Right atrium auricular region (tissue), 2 donors: Measurements from ENCODE around the gene RBBP6. TPM values are rescaled to one million over a fixed set of nuclear protein-coding genes. Genes with fewer than 3 reads are reported as not detected.

Source experiments
- DNase-seq: peaks from one replicate; pipeline ENCODE4 v3.0.0-alpha.2; 2019; ENCODE audit warnings: low spot score
- H3K27ac ChIP-seq, 2 donors: fragments of 200-600 bp; sonication (generic); 1 replicate in 1 of 2; 2 replicates in 1 of 2; pipeline ENCODE4 v1.5.1; 2016 to 2019
- H3K27me3 ChIP-seq, 2 donors: fragments of 200-600 bp; sonication (generic); one replicate each; pipeline versions ENCODE4 v1.5.1 to v1.6.0; 2017 to 2019
- H3K36me3 ChIP-seq: fragments of 200-600 bp; sonication (generic); one replicate; pipeline ENCODE4 v1.5.1; 2016
- H3K4me1 ChIP-seq, 2 donors: fragments of 200-600 bp; sonication (generic); one replicate each; pipeline versions ENCODE4 v1.5.1 to v1.6.0; 2017 to 2019
- H3K4me3 ChIP-seq, 2 donors: fragments of 200-600 bp; sonication (generic); 1 replicate in 1 of 2; 2 replicates in 1 of 2; pipeline ENCODE4 v1.5.1; 2017 to 2019; ENCODE audit warnings: mild to moderate bottlenecking in 1 of 2, moderate library complexity in 1 of 2
- H3K9me3 ChIP-seq, 2 donors: fragments of 200-600 bp; sonication (generic); one replicate each; pipeline ENCODE4 v1.5.1; 2019
- total RNA-seq, 2 donors: library from RNA; depleted of rRNA; stranded (reverse); fragments of >200 nt; gene quantifications; one replicate each; pipeline ENCODE4 v1.1.0, GENCODE V29; 2016
- TF ChIP-seq, protein P1 (sequence below), 2 donors: fragments of 200-600 bp; sonication (generic); IDR thresholded peaks; one replicate each; pipeline ENCODE4 v1.5.1; 2019; ENCODE audit warnings: antibody characterized with exemption in 2 of 2

The RBBP6 gene
- total RNA-seq, 2 donors from 2014 or later, result 18.7 to 25.8 TPM

DNA sequence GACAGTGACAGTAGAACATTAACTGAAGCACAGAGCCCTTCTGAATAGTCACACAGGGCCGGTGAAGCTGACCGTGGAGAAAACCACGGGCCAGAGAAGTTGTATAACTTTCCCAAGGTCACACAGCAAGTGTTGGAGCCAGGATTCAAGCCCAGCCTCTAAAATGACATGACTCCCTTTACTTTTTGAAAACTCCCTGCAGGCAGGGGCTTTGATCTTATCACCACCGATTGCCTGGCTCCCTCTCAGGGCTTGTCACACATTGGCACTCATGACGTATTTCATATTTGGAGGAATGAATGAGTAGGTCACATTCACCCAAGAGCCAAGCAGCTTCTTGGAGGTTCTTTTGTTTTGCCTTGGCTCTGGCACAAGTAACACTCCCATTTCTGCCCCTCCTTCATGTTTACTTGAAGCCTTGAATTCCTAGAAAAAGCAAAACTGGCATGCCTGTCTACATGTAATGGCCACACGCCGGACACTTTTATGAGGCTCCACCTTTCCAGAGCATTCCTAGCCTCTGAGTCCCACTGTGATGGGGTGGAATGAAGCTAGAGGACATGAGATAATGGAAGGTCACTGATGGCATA is 13.3 kb upstream of the RBBP6 start:
- H3K27me3 ChIP-seq, result no peaks in the 10 kb centered on the region
- no peak for DNase-seq
- no peaks in the 10 kb centered on the region for H3K4me1 ChIP-seq
- no peaks in the 10 kb centered on the region for H3K36me3 ChIP-seq
- H3K4me3 ChIP-seq, result no peak overlapping the region
- TF ChIP-seq, protein P1, sequence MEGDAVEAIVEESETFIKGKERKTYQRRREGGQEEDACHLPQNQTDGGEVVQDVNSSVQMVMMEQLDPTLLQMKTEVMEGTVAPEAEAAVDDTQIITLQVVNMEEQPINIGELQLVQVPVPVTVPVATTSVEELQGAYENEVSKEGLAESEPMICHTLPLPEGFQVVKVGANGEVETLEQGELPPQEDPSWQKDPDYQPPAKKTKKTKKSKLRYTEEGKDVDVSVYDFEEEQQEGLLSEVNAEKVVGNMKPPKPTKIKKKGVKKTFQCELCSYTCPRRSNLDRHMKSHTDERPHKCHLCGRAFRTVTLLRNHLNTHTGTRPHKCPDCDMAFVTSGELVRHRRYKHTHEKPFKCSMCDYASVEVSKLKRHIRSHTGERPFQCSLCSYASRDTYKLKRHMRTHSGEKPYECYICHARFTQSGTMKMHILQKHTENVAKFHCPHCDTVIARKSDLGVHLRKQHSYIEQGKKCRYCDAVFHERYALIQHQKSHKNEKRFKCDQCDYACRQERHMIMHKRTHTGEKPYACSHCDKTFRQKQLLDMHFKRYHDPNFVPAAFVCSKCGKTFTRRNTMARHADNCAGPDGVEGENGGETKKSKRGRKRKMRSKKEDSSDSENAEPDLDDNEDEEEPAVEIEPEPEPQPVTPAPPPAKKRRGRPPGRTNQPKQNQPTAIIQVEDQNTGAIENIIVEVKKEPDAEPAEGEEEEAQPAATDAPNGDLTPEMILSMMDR (IDR thresholded peaks at IDR 0.05), result no peak
- H3K9me3 ChIP-seq, result no peaks in the 10 kb centered on the region
- H3K27ac ChIP-seq, result no peak overlapping the region

DNA sequence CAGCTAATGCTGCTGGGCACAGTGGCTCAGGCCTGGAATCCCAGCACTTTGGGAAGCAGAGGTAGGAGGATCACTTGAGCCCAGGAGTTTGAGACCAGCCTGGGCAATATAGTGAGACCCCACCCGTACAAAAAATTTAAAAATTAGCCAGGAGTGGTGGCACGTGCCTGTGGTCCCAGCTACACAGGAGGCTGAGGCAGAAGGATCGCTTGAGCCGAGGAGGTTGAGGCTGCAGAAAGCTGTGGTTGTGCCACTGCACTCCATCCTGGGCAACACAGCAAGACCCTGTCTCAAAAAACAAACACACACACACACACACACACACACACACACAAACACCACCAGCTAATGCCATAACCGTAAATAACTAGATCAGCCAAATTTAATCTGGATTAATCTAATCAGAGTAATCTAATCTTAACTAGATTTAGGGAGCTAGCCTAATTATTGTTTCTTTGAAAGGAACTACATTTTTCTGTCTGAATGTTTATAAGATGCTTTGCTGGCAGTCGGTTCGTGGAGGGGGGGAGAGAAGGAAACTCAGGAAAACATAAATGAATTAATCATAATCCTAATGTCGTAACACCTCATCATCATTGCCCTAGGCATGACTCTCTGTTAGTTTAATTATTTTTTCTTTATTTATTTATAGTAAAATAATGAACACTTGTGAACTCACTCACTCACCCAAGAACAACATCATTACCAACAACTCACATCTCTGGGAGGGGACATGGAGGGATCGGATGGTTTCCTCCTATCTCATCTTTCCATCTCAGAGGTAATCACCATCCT is 12.5 kb upstream of the RBBP6 start:
- Histone ChIP-seq H3K27me3 (no peaks in the 10 kb centered on the region), H3K9me3 (no peaks in the 10 kb centered on the region), H3K4me1 (no peaks in the 10 kb centered on the region), H3K36me3 (no peaks in the 10 kb centered on the region), H3K4me3 (no peak overlapping the region), H3K27ac (no peak overlapping the region)
- TF ChIP-seq, protein P1 (IDR thresholded peaks at IDR 0.05), result no peak
- DNase-seq, result no peak

DNA sequence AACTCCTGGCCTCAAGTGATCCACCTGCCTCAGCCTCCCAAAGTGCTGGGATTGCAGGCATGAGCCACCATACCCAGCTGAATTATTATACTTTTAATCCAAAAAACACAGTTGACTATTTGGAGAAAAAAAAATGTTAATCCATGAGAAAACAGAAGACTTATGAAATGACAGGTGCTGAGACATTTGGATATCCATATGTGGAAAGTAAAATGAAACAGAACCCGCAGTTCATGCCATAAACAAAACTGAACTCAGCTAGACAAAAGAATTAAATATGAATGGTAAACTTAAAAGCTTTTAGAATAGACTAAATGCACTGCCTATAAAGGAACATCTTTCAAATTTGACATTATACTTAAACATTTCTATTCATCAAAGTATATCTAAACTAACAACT is 8.2 kb upstream of the RBBP6 start:
- no peak overlapping the region for H3K4me3 ChIP-seq
- no peak for DNase-seq
- no peaks in the 10 kb centered on the region for H3K4me1 ChIP-seq
- H3K9me3 ChIP-seq, result no peaks in the 10 kb centered on the region
- H3K27me3 ChIP-seq, result no peaks in the 10 kb centered on the region
- no peak overlapping the region for H3K27ac ChIP-seq
- TF ChIP-seq, protein P1 (IDR thresholded peaks at IDR 0.05), result no peak
- H3K36me3 ChIP-seq, result no peaks in the 10 kb centered on the region

DNA sequence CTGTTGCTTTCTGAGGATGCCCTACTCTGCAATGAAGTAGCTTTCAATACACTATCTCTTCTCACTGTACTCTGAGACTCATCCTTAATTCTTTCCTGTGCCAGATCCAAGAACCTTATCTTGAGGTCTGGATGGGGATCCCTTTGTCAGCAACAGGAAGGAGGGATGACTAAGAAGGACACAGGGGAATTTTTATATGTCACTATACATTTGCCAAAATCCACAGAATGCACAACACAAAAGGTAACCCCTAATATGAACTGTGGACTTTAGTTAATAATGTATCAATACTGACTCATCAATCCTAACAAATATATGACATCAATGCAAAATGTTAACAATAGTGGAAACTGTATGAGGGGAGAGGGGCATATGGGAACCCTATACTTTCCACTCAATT is 4.7 kb upstream of the RBBP6 start:
- no peak overlapping the region for H3K4me3 ChIP-seq
- no peak overlapping the region for H3K27ac ChIP-seq
- H3K36me3 ChIP-seq, result no peaks in the 10 kb centered on the region
- no peak for DNase-seq
- H3K9me3 ChIP-seq, result no peaks in the 10 kb centered on the region
- H3K27me3 ChIP-seq, result no peaks in the 10 kb centered on the region
- H3K4me1 ChIP-seq, result peaks cover 0 to 6% of the 10 kb centered on the region in 2 donors
- TF ChIP-seq, protein P1 (IDR thresholded peaks at IDR 0.05), result no peak

DNA sequence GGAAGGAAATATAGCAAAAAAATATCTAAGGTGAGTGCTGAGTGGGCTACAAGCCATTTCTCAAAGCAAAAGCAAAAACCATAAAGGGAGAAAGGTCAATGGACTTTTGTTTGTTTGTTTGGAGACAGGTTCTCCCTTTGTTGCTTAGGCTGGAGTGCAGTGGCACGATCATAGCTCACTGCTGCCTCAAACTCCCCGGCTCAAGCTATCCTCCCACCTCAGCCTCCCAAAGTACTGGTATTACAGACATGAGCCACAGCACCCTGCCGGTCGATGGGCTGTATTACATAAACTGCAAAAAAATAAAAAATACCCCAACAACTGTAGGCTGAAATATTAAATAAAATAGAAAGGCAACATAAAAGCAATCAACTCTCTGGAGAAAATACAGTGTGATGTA is 3.5 kb upstream of the RBBP6 start:
- Histone ChIP-seq H3K9me3 (no peaks in the 10 kb centered on the region), H3K27me3 (no peaks in the 10 kb centered on the region), H3K4me1 (peaks cover 0 to 6% of the 10 kb centered on the region in 2 donors), H3K36me3 (no peaks in the 10 kb centered on the region), H3K27ac (no peak overlapping the region), H3K4me3 (no peak overlapping the region)
- DNase-seq, result no peak
- TF ChIP-seq, protein P1 (IDR thresholded peaks at IDR 0.05), result no peak
